Measurements from ENCODE around the gene STAG3. TPM values are rescaled to one million over a fixed set of nuclear protein-coding genes. Genes with fewer than 3 reads are reported as not detected.

Gene STAG3
- polyA plus RNA-seq, 1 experiment = 0.22 TPM

GRCh38 chr7:100156331-100157068, 21.2 kb upstream of the STAG3 start:
- Histone ChIP-seq H3K4me3 (ENCODE audit: low read depth, low read length) (peak overlapping the region; percentile 29; the same call in 1 of the 2 replicates), H3K27me3 (ENCODE audit: control insufficient read depth, insufficient read depth, low read length) (no peaks in the 10 kb centered on the region), H3K27ac (ENCODE audit: low read depth, low read length) (no peak overlapping the region), H3K9me3 (ENCODE audit: control insufficient read depth, insufficient read depth, low read length) (no peaks in the 10 kb centered on the region)
- no peak for TF ChIP-seq CTCF (IDR thresholded peaks at IDR 0.05; ENCODE audit: low read depth, low read length)
- DNase-seq (ENCODE audit: low read depth, low spot score) = no peak
- CTCF ChIA-PET = interaction anchor here (0.8 to 1.0 kb wide), 3 partner anchors 10 to 32 kb away, joined by 3 read pairs; no protein-coding TSS in a partner anchor
- POLR2A ChIA-PET = interaction anchor here (0.6 to 2.0 kb wide), 2 partner anchors 8 to 97 kb away, joined by 3 to 8 read pairs; partner anchors contain the start of gene LAMTOR4

- H3K4me3 ChIP-seq (ENCODE audit: low read depth, low read length) = peak overlapping the region; percentile 69
- no peak overlapping the region for H3K27ac ChIP-seq (ENCODE audit: low read depth, low read length)
- no peaks in the 10 kb centered on the region for H3K27me3 ChIP-seq (ENCODE audit: control insufficient read depth, insufficient read depth, low read length)
- no peaks in the 10 kb centered on the region for H3K9me3 ChIP-seq (ENCODE audit: control insufficient read depth, insufficient read depth, low read length)
- CTCF ChIA-PET = interaction anchor here (0.8 to 1.0 kb wide), 3 partner anchors 11 to 31 kb away, joined by 3 read pairs; no protein-coding TSS in a partner anchor
- DNase-seq (ENCODE audit: low read depth, low spot score) = no peak
- TF ChIP-seq CTCF (IDR thresholded peaks at IDR 0.05; ENCODE audit: low read depth, low read length) = no peak
- POLR2A ChIA-PET = interaction anchor here (1.8 to 2.0 kb wide), 2 partner anchors 9 to 11 kb away, joined by 5 to 8 read pairs; partner anchors contain the start of genes GAL3ST4 and LAMTOR4
These were observed 20.7 kb upstream of the STAG3 start for GRCh38 chr7:100157069-100157333.

GRCh38 chr7:100157334-100158228, 20.1 kb upstream of the STAG3 start:
- ChIA-PET POLR2A (interaction anchor here (0.6 to 2.0 kb wide), 3 partner anchors 9 to 23 kb away, joined by 4 to 8 read pairs (median 5); partner anchors contain the start of genes GAL3ST4 and LAMTOR4), CTCF (interaction anchor here (0.8 to 1.0 kb wide), 3 partner anchors 11 to 31 kb away, joined by 3 read pairs; no protein-coding TSS in a partner anchor)
- Histone ChIP-seq H3K27me3 (ENCODE audit: control insufficient read depth, insufficient read depth, low read length) (no peaks in the 10 kb centered on the region), H3K27ac (ENCODE audit: low read depth, low read length) (peak overlapping the region; percentile 39), H3K9me3 (ENCODE audit: control insufficient read depth, insufficient read depth, low read length) (no peaks in the 10 kb centered on the region), H3K4me3 (ENCODE audit: low read depth, low read length) (peak overlapping the region; percentile 69)
- peak; percentile 37 for TF ChIP-seq CTCF (IDR thresholded peaks at IDR 0.05; ENCODE audit: low read depth, low read length)
- DNase-seq (ENCODE audit: low read depth, low spot score) = no peak

GRCh38 chr7:100158229-100159098, 19.3 kb upstream of the STAG3 start, which contains the start of gene TRAPPC14:
Gene TRAPPC14 (minus strand): TSS chr7:100158723. CDS start chr7:100158499, 224 bp downstream.
- DNase-seq (ENCODE audit: low read depth, low spot score) = peak; percentile 49
- POLR2A ChIA-PET = interaction anchor here (0.6 to 2.0 kb wide), 5 partner anchors 9 to 39 kb away, joined by 3 to 8 read pairs (median 4); partner anchors contain the start of genes CNPY4, GAL3ST4, GPC2 and LAMTOR4
- CTCF ChIA-PET = interaction anchor here (0.6 to 1.2 kb wide), 4 partner anchors 18 to 48 kb away, joined by 4 to 8 read pairs (median 4); no protein-coding TSS in a partner anchor
- H3K4me3 ChIP-seq (ENCODE audit: low read depth, low read length) = peak within 1 kb of the TSS; percentile 69
- peak within 1 kb of the TSS; percentile 47 for H3K27ac ChIP-seq (ENCODE audit: low read depth, low read length)
- no peaks in the 10 kb centered on the region for H3K9me3 ChIP-seq (ENCODE audit: control insufficient read depth, insufficient read depth, low read length)
- no peaks in the 10 kb centered on the region for H3K27me3 ChIP-seq (ENCODE audit: control insufficient read depth, insufficient read depth, low read length)
- no peak for TF ChIP-seq CTCF (IDR thresholded peaks at IDR 0.05; ENCODE audit: low read depth, low read length)

Data from AG04450 (cell line).